Tibial artery (tissue), 4 donors: ENCODE data around the gene MUC2.

Experiments
- DNase-seq, 2 donors: peaks; one replicate each; pipeline ENCODE4 v3.0.0-alpha.2; 2019
- H3K27ac ChIP-seq, 2 donors: fragments of 200-600 bp; sonication (generic) in 1 of 2; 1 replicate in 1 of 2; 2 replicates in 1 of 2; pipeline ENCODE4 v1.5.1; 2018 to 2019; ENCODE audit warnings: mild to moderate bottlenecking in 1 of 2
- H3K27me3 ChIP-seq, 2 donors: fragments of 200-600 bp; sonication (generic) in 1 of 2; one replicate each; pipeline versions ENCODE4 v1.5.1 to v1.6.0; 2016 to 2019
- H3K36me3 ChIP-seq, 3 donors: fragments of 200-600 bp; sonication (generic) in 2 of 3; one replicate each; pipeline ENCODE4 v1.5.1; 2016 to 2019; ENCODE audit warnings: mild to moderate bottlenecking in 2 of 3
- H3K4me1 ChIP-seq, 4 donors: fragments of 200-600 bp; sonication (generic) in 2 of 4; 1 replicate in 3 of 4; 2 replicates in 1 of 4; pipeline ENCODE4 v1.5.1; 2016 to 2019
- H3K4me3 ChIP-seq, 2 donors: fragments of 200-600 bp; sonication (generic) in 1 of 2; 1 replicate in 1 of 2; 2 replicates in 1 of 2; pipeline ENCODE4 v1.5.1; 2018 to 2019; ENCODE audit warnings: mild to moderate bottlenecking in 2 of 2
- H3K9me3 ChIP-seq, 3 donors: fragments of 200-600 bp; sonication (generic) in 1 of 3; one replicate each; pipeline ENCODE4 v1.5.1; 2016 to 2019
- intact Hi-C: fragments of 100-400 bp; cut with DNase I; formaldehyde crosslinking; loops from one replicate; pipeline ENCODE4 v1.15.0; 2023; ENCODE audit warnings: low total_unique reads
- TF ChIP-seq, protein P1 (sequence below), 2 experiments: fragments of 200-600 bp in 1 of 2; fragments of 450-650 bp in 1 of 2; IDR thresholded peaks; one replicate each; pipeline ENCODE4 v1.5.1; 2017 to 2019; ENCODE audit warnings: antibody characterized with exemption in 2 of 2, mild to moderate bottlenecking in 1 of 2, moderate library complexity in 1 of 2

The MUC2 gene

DNA sequence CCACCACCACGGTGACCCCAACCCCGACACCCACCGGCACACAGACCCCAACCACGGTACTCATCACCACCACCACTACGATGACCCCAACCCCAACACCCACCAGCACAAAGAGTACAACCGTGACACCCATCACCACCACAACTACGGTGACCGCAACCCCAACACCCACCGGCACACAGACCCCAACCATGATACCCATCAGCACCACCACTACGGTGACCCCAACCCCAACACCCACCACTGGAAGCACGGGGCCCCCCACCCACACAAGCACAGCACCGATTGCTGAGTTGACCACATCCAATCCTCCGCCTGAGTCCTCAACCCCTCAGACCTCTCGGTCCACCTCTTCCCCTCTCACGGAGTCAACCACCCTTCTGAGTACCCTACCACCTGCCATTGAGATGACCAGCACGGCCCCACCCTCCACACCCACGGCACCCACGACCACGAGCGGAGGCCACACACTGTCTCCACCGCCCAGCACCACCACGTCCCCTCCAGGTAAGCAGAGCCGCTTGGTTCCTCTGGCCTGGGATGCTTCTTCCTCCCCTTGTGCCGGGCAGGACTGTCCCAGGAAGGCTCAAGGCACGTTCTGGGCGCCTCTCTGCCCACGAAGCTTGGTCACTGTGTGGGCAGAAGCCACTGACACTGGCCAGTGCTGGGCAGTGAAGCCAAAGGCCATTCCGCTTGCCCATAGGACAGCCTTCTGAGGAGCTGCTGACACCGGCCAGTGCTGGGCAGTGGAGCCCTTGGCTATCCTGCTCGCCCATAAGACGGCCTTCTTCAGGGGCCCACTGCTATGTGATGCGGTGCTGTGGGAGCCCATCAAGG lies 25.1 kb downstream of the MUC2 start:
- no peak overlapping the region for H3K27ac ChIP-seq
- H3K36me3 ChIP-seq = no peaks in the 10 kb centered on the region
- DNase-seq = no peak
- no peaks in the 10 kb centered on the region for H3K4me1 ChIP-seq
- no peak overlapping the region for H3K4me3 ChIP-seq
- intact Hi-C loops = no loop called here
- TF ChIP-seq, protein P1, sequence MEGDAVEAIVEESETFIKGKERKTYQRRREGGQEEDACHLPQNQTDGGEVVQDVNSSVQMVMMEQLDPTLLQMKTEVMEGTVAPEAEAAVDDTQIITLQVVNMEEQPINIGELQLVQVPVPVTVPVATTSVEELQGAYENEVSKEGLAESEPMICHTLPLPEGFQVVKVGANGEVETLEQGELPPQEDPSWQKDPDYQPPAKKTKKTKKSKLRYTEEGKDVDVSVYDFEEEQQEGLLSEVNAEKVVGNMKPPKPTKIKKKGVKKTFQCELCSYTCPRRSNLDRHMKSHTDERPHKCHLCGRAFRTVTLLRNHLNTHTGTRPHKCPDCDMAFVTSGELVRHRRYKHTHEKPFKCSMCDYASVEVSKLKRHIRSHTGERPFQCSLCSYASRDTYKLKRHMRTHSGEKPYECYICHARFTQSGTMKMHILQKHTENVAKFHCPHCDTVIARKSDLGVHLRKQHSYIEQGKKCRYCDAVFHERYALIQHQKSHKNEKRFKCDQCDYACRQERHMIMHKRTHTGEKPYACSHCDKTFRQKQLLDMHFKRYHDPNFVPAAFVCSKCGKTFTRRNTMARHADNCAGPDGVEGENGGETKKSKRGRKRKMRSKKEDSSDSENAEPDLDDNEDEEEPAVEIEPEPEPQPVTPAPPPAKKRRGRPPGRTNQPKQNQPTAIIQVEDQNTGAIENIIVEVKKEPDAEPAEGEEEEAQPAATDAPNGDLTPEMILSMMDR (IDR thresholded peaks at IDR 0.05) = no peak
- no peaks in the 10 kb centered on the region for H3K9me3 ChIP-seq
- peaks cover 0 to under 1% of the 10 kb centered on the region in 2 donors for H3K27me3 ChIP-seq

DNA sequence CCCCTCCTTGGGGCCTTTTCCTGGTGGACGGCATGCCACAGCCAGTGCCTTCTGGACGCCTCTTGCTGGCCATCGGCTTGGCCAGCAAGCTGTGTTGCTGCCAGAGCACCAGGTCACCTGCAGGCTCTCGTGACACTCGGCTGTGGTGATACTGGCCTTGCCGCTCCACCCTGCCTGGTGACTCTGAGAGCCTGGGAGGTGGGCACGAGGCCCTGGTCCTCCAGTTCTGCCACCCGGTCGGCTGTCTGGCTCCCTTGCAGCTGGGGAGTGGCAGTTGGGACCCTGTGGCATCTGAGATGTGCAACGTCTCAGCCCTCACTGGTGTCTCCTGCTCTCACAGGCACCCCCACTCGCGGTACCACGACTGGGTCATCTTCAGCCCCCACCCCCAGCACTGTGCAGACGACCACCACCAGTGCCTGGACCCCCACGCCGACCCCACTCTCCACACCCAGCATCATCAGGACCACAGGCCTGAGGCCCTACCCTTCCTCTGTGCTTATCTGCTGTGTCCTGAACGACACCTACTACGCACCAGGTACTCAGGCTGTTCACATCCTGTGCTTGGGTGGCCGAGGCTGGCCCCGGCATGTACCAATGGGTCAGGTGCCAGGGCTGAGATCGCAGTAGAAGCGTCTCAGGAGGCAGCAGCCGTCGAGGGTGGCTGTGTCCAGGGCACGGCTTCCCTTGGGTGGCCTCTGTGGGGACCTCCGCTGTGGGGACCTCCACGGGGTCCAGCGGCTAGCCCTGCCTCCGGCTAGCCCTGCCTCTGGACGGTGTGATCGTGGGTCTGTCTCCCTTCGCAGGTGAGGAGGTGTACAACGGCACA lies 26.0 kb downstream of the MUC2 start:
- H3K4me3 ChIP-seq = no peak overlapping the region
- no peaks in the 10 kb centered on the region for H3K9me3 ChIP-seq
- DNase-seq = no peak
- TF ChIP-seq, protein P1 (IDR thresholded peaks at IDR 0.05) = no peak
- no peaks in the 10 kb centered on the region for H3K4me1 ChIP-seq
- intact Hi-C loops = no loop called here
- H3K36me3 ChIP-seq = no peaks in the 10 kb centered on the region
- no peak overlapping the region for H3K27ac ChIP-seq
- peaks cover 0 to 9% of the 10 kb centered on the region in 2 donors for H3K27me3 ChIP-seq

DNA sequence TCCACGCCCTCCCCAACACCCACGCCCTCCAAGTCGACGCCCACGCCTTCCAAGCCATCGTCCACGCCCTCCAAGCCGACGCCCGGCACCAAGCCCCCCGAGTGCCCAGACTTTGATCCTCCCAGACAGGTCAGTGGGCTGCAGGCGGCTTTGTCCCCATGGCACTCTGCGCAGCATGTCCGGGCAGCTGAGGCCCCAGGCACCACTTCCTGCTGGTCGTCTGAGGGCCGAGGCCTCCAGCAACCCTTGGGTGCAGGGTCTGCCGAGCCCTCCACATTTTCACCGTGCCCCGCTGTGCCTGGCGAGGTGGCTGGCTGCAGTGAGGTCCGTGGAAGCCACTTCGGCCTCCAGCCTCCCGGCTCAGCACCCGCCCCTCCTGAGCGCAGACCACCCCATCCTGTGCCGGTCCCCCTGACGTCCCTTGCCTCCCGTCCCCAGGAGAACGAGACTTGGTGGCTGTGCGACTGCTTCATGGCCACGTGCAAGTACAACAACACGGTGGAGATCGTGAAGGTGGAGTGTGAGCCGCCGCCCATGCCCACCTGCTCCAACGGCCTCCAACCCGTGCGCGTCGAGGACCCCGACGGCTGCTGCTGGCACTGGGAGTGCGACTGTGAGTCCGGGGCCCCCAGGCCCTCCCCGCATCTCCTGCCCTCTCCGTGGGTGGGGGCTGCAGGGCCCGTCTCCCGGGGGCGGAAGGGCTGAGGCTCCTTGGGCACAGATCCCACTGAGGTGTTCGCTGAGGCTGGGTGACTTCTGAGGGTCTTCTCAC lies 26.8 kb downstream of the MUC2 start:
- Histone ChIP-seq H3K36me3 (no peaks in the 10 kb centered on the region), H3K27me3 (peaks cover 0 to 11% of the 10 kb centered on the region in 2 donors), H3K9me3 (no peaks in the 10 kb centered on the region), H3K4me1 (no peaks in the 10 kb centered on the region), H3K4me3 (no peak overlapping the region), H3K27ac (no peak overlapping the region)
- intact Hi-C loops = no loop called here
- no peak for DNase-seq
- TF ChIP-seq, protein P1 (IDR thresholded peaks at IDR 0.05) = no peak

DNA sequence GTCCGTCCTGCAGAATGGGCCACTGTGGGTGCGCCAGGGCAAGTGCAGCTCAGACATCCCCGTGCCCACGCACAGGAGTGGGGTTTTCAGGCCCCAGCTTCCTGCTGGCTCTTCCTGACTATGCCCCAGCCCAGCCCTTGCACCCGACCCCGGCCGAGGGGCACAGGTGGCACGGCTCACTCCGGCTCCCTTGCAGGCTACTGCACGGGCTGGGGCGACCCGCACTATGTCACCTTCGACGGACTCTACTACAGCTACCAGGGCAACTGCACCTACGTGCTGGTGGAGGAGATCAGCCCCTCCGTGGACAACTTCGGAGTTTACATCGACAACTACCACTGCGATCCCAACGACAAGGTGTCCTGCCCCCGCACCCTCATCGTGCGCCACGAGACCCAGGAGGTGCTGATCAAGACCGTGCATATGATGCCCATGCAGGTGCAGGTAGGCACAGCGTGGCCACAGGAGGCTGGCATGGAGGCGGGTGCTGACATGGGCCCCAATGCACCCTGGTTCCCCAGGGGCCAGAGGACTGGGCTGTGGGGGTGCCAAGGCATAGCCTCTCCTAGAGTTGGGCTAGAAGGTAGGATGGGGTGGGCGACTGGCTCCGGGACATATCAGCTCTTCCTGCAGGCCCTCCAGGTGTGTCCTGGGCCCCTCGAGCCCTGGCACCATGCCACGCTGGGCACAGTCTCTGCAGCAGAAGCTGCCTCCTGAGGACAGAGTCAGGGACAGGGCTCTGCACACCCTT lies 27.7 kb downstream of the MUC2 start:
- H3K36me3 ChIP-seq = no peaks in the 10 kb centered on the region
- no peak overlapping the region for H3K27ac ChIP-seq
- H3K27me3 ChIP-seq = peaks cover 0 to 19% of the 10 kb centered on the region in 2 donors
- H3K4me1 ChIP-seq = no peaks in the 10 kb centered on the region
- H3K4me3 ChIP-seq = no peak overlapping the region
- no peaks in the 10 kb centered on the region for H3K9me3 ChIP-seq
- DNase-seq = no peak
- intact Hi-C loops = no loop called here
- TF ChIP-seq, protein P1 (IDR thresholded peaks at IDR 0.05) = no peak

DNA sequence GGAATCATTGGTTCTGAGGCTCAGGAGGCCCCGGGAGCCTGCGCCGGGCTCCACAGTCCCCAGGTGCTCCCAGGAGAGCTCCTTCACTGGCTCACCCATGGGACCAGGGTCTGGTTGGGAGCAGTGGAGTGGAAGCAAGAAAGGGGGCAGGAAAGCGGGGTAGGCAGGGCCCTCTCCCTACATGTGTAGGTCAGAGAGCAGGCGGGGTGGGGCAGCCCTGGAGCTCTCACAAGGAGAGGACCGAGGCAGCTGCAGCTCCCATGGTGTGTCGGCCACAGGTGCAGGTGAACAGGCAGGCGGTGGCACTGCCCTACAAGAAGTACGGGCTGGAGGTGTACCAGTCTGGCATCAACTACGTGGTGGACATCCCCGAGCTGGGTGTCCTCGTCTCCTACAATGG lies 28.3 kb downstream of the MUC2 start:
- Histone ChIP-seq H3K4me3 (no peak overlapping the region), H3K27me3 (peaks cover 0 to 25% of the 10 kb centered on the region in 2 donors), H3K27ac (no peak overlapping the region), H3K36me3 (no peaks in the 10 kb centered on the region), H3K9me3 (no peaks in the 10 kb centered on the region), H3K4me1 (no peaks in the 10 kb centered on the region)
- DNase-seq = no peak
- intact Hi-C loops = no loop called here
- TF ChIP-seq, protein P1 (IDR thresholded peaks at IDR 0.05) = no peak
